ENCODE measurements around the gene ADCYAP1R1. TPM values are rescaled to one million over a fixed set of nuclear protein-coding genes. Genes with fewer than 3 reads are reported as not detected.

The ADCYAP1R1 gene
- total and polyA plus RNA-seq, 11 donors = 0.42 to 7.7 (median 1.6) TPM

GRCh38 chr7:31087351-31087750 is 35.2 kb downstream of the ADCYAP1R1 start:
- 75 to 89% (median 78%) methylated on average over 6 of the region's 6 CpGs for WGBS, 4 donors
- no peak for ATAC-seq
- TF ChIP-seq, protein P1, sequence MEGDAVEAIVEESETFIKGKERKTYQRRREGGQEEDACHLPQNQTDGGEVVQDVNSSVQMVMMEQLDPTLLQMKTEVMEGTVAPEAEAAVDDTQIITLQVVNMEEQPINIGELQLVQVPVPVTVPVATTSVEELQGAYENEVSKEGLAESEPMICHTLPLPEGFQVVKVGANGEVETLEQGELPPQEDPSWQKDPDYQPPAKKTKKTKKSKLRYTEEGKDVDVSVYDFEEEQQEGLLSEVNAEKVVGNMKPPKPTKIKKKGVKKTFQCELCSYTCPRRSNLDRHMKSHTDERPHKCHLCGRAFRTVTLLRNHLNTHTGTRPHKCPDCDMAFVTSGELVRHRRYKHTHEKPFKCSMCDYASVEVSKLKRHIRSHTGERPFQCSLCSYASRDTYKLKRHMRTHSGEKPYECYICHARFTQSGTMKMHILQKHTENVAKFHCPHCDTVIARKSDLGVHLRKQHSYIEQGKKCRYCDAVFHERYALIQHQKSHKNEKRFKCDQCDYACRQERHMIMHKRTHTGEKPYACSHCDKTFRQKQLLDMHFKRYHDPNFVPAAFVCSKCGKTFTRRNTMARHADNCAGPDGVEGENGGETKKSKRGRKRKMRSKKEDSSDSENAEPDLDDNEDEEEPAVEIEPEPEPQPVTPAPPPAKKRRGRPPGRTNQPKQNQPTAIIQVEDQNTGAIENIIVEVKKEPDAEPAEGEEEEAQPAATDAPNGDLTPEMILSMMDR (IDR thresholded peaks at IDR 0.05) = no peak
- no peak for TF ChIP-seq POLR2A (IDR thresholded peaks at IDR 0.05)
- H3K27me3 ChIP-seq = no peaks in the 10 kb centered on the region
- no peak overlapping the region for H3K4me3 ChIP-seq
- no peak overlapping the region for H3K27ac ChIP-seq
- no peaks in the 10 kb centered on the region for H3K9me3 ChIP-seq
- H3K36me3 ChIP-seq = no peaks in the 10 kb centered on the region
- H3K4me1 ChIP-seq = peaks cover 0 to 12% (median 7%) of the 10 kb centered on the region in 12 donors
- intact Hi-C loops (cut with DNase I) = no loop called here
- DNase-seq = peak in 1 of 5 donors; percentile 23

DNA sequence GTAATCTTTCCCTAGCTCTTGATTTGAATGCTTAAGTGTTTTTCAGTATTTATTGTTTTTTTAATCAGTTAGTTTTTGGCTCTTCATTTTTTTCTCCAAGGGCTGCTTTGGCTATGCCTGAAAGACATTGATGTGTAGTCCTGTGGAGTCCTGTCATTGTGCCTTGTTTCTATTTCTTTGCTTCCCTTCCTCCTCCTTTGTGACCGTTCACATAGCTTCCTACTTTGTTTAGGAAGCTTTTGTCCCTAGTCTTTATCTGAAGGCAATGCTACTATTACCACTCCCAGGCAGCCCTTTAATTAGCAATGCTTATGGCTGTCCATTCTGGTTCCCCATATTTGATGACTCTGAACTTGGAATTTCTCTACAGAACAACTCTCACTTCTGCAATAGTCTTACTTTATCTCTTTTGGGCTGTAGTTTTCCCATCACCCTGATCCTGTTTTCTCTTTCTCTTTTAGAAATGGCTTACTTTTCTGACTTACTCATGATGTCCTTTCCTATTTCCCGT is 39.9 kb downstream of the ADCYAP1R1 start:
- Histone ChIP-seq H3K4me1 (no peaks in the 10 kb centered on the region), H3K4me3 (no peak overlapping the region), H3K27ac (no peak overlapping the region), H3K27me3 (peaks cover 0 to 13% (median 0%) of the 10 kb centered on the region in 9 donors), H3K36me3 (no peaks in the 10 kb centered on the region), H3K9me3 (no peaks in the 10 kb centered on the region)
- intact Hi-C loops (cut with DNase I) = no loop called here
- ATAC-seq (no peak), DNase-seq (no peak)
- no peak for TF ChIP-seq POLR2A (IDR thresholded peaks at IDR 0.05)
- TF ChIP-seq, protein P1 (IDR thresholded peaks at IDR 0.05) = no peak
- 68 to 74% (median 71%) methylated on average over 2 of the region's 2 CpGs for WGBS, 4 donors

- H3K27ac ChIP-seq = no peak overlapping the region
- H3K27me3 ChIP-seq = peaks cover 0 to 13% (median 0%) of the 10 kb centered on the region in 9 donors
- DNase-seq (peak in 1 of 5 donors; percentile 18), ATAC-seq (no peak)
- TF ChIP-seq POLR2A (IDR thresholded peaks at IDR 0.05) = no peak
- TF ChIP-seq, protein P1 (IDR thresholded peaks at IDR 0.05) = no peak
- intact Hi-C loops (cut with DNase I) = no loop called here
- no peaks in the 10 kb centered on the region for H3K9me3 ChIP-seq
- H3K4me3 ChIP-seq = no peak overlapping the region
- 91 to 99% (median 96%) methylated on average over 4 of the region's 4 CpGs for WGBS, 4 donors
- H3K36me3 ChIP-seq = no peaks in the 10 kb centered on the region
- no peaks in the 10 kb centered on the region for H3K4me1 ChIP-seq
These were observed 40.5 kb downstream of the ADCYAP1R1 start for GRCh38 chr7:31092606-31093005.

DNA sequence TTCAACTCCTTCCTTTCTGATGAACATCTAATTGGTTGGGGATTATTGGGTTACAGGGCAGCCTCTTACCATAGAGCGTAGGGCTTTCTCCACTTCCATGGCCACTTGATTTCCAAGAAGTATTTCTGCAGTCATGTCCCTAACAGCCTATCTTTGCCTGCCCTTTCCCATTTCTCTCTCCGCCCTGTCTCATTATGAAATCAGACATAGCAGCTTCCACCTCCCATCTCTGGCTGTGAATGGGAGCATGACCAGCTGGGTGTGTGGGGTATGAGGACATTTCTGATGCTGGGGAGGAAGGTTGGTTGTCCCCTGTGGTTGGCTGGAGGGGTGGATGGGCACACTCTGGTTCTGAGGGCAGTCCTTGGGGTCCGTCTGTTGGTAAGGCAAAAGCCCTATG is 41.2 kb downstream of the ADCYAP1R1 start:
- TF ChIP-seq, protein P1 (IDR thresholded peaks at IDR 0.05) = no peak
- no peak for TF ChIP-seq POLR2A (IDR thresholded peaks at IDR 0.05)
- H3K9me3 ChIP-seq = no peaks in the 10 kb centered on the region
- no peaks in the 10 kb centered on the region for H3K4me1 ChIP-seq
- no peak for DNase-seq
- H3K36me3 ChIP-seq = no peaks in the 10 kb centered on the region
- H3K27me3 ChIP-seq = peaks cover 0 to 13% (median 0%) of the 10 kb centered on the region in 9 donors
- intact Hi-C loops (cut with DNase I) = no loop called here
- H3K4me3 ChIP-seq = no peak overlapping the region
- ATAC-seq = no peak
- WGBS, 4 donors = 91 to 95% (median 93%) methylated on average over 3 of the region's 3 CpGs
- no peak overlapping the region for H3K27ac ChIP-seq
